ENCODE measurements around the gene BCDIN3D.

DNA sequence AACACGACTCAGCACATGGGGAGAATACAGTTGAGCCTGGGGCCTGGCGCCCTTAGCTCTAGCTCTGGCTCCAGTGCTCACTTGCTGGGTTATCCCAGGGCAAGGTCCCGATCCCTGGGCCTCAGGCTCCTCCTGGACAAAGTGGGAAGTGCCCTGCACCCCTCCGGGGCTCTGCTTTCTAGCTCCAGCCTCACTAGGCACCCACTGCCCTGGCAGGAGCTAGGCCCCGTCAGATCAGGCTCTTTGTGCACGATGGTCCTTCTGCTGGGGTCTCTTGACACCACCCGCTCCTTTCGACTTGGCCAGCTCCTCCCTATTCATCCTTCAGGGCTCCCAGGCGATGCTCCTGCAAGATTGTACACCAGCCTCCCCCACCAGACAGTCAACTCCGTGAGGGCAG is 38.1 kb downstream of the BCDIN3D start:
- TF ChIP-seq CTCF (IDR thresholded peaks at IDR 0.05) (no peak), POLR2A (IDR thresholded peaks at IDR 0.05; ENCODE audit: low read depth) (no peak)

Data from esophagus muscularis mucosa (tissue), 3 donors.